ENCODE results near the gene TRPM1.

DNA sequence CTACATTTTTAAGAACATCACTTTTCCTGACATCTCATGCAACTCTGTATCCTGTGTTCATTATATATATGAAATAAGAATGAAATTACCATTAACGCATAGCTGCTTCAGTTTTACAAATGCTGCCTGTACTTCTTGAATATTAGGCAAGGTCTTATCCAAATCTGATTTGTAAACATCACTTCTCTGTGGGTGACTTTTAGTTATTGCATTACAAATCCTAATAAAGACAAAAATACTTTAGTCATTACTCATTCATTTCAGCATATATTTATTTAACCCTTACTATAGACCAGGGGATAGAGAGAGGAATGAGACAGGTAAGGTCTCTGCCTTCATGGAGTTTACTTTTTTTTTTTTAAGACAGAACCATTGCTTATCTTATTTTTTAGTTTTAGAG lies 146.9 kb downstream of the TRPM1 start:
- TF ChIP-seq, protein P1, sequence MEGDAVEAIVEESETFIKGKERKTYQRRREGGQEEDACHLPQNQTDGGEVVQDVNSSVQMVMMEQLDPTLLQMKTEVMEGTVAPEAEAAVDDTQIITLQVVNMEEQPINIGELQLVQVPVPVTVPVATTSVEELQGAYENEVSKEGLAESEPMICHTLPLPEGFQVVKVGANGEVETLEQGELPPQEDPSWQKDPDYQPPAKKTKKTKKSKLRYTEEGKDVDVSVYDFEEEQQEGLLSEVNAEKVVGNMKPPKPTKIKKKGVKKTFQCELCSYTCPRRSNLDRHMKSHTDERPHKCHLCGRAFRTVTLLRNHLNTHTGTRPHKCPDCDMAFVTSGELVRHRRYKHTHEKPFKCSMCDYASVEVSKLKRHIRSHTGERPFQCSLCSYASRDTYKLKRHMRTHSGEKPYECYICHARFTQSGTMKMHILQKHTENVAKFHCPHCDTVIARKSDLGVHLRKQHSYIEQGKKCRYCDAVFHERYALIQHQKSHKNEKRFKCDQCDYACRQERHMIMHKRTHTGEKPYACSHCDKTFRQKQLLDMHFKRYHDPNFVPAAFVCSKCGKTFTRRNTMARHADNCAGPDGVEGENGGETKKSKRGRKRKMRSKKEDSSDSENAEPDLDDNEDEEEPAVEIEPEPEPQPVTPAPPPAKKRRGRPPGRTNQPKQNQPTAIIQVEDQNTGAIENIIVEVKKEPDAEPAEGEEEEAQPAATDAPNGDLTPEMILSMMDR (IDR thresholded peaks at IDR 0.05) = no peak
- TF ChIP-seq EP300 (IDR thresholded peaks at IDR 0.05) = no peak
